Measurements from ENCODE around the gene BCOR.
A peak's percentile ranks its signal among the peaks of the same experiment; 100 is the strongest.

BCOR gene

GRCh38 chrX:40097504-40098263, at the start of gene BCOR:
TSS of gene BCOR (minus strand) at chrX:40097958. CDS start at chrX:40077929, 20,029 bp downstream.
- Histone ChIP-seq H4K20me1 (peaks cover 82% of the 10 kb centered on the region), H3K27me3 (peaks cover 43% of the 10 kb centered on the region), H3K9me3 (peaks cover 55% of the 10 kb centered on the region), H3K36me3 (peaks cover 11% of the 10 kb centered on the region; the same call in 1 of the 2 replicates), H3K4me2 (peak within 1 kb of the TSS; percentile 93), H3K4me3 (peak within 1 kb of the TSS; percentile 72), H3K4me1 (peaks cover 63% of the 10 kb centered on the region), H3K9ac (peak within 1 kb of the TSS; percentile 80), H3K27ac (peak within 1 kb of the TSS; percentile 85)
- TF ChIP-seq Cebpa-rat (IDR thresholded peaks at IDR 0.05) = no peak

GRCh38 chrX:40147126-40147952, 49.6 kb upstream of the BCOR start:
- peaks cover 36% of the 10 kb centered on the region for H3K9me3 ChIP-seq
- peak overlapping the region; percentile 85 for H3K4me2 ChIP-seq
- peaks cover 8% of the 10 kb centered on the region; the same call in 1 of the 2 replicates for H4K20me1 ChIP-seq
- H3K27me3 ChIP-seq = no peaks in the 10 kb centered on the region
- H3K36me3 ChIP-seq = no peaks in the 10 kb centered on the region
- H3K27ac ChIP-seq = peak overlapping the region; percentile 95
- peak overlapping the region; percentile 82 for H3K4me3 ChIP-seq
- H3K4me1 ChIP-seq = peaks cover 80% of the 10 kb centered on the region
- H3K9ac ChIP-seq = peak overlapping the region; percentile 95
- TF ChIP-seq Cebpa-rat (IDR thresholded peaks at IDR 0.05) = no peak

GRCh38 chrX:40146262-40147125, 48.7 kb upstream of the BCOR start:
- Histone ChIP-seq H3K27me3 (no peaks in the 10 kb centered on the region), H3K27ac (peak overlapping the region; percentile 95), H3K36me3 (no peaks in the 10 kb centered on the region), H3K9ac (peak overlapping the region; percentile 95), H3K9me3 (peaks cover 30% of the 10 kb centered on the region), H3K4me1 (peaks cover 80% of the 10 kb centered on the region), H3K4me2 (peak overlapping the region; percentile 85), H4K20me1 (peaks cover 17% of the 10 kb centered on the region; the same call in 1 of the 2 replicates), H3K4me3 (peak overlapping the region; percentile 82)
- TF ChIP-seq Cebpa-rat (IDR thresholded peaks at IDR 0.05) = no peak

GRCh38 chrX:40145923-40146261, 48.1 kb upstream of the BCOR start:
- Histone ChIP-seq H3K27me3 (no peaks in the 10 kb centered on the region), H3K9me3 (peaks cover 30% of the 10 kb centered on the region), H3K4me1 (peaks cover 80% of the 10 kb centered on the region), H3K27ac (peak overlapping the region; percentile 95), H3K9ac (peak overlapping the region; percentile 95), H3K36me3 (no peaks in the 10 kb centered on the region), H3K4me2 (peak overlapping the region; percentile 85), H3K4me3 (peak overlapping the region; percentile 82), H4K20me1 (peaks cover 23% of the 10 kb centered on the region)
- no peak for TF ChIP-seq Cebpa-rat (IDR thresholded peaks at IDR 0.05)

- H3K4me3 ChIP-seq = peak overlapping the region; percentile 82
- peaks cover 80% of the 10 kb centered on the region for H3K4me1 ChIP-seq
- H3K36me3 ChIP-seq = no peaks in the 10 kb centered on the region
- peak overlapping the region; percentile 95 for H3K9ac ChIP-seq
- peaks cover 30% of the 10 kb centered on the region for H3K9me3 ChIP-seq
- H3K4me2 ChIP-seq = peak overlapping the region; percentile 85
- H3K27ac ChIP-seq = peak overlapping the region; percentile 95
- TF ChIP-seq Cebpa-rat (IDR thresholded peaks at IDR 0.05) = no peak
- peaks cover 29% of the 10 kb centered on the region for H4K20me1 ChIP-seq
- H3K27me3 ChIP-seq = no peaks in the 10 kb centered on the region
Observed at GRCh38 chrX:40145001-40145922, 47.5 kb upstream of the BCOR start.

- Histone ChIP-seq H3K9me3 (peaks cover 30% of the 10 kb centered on the region), H3K4me2 (peak overlapping the region; percentile 85), H3K4me3 (peak overlapping the region; percentile 82), H3K4me1 (peaks cover 80% of the 10 kb centered on the region), H3K27ac (peak overlapping the region; percentile 95), H3K9ac (peak overlapping the region; percentile 95), H3K27me3 (no peaks in the 10 kb centered on the region), H3K36me3 (0 out of 2 replicates have a peak, but pooled peaks cover 4% of the 10 kb centered on the region), H4K20me1 (peaks cover 36% of the 10 kb centered on the region)
- no peak for TF ChIP-seq Cebpa-rat (IDR thresholded peaks at IDR 0.05)
Observed at GRCh38 chrX:40144576-40144975, 46.8 kb upstream of the BCOR start.

GRCh38 chrX:40143987-40144386, 46.2 kb upstream of the BCOR start:
- Histone ChIP-seq H3K27me3 (no peaks in the 10 kb centered on the region), H4K20me1 (peaks cover 37% of the 10 kb centered on the region), H3K4me3 (peak overlapping the region; percentile 82), H3K9me3 (peaks cover 30% of the 10 kb centered on the region), H3K36me3 (0 out of 2 replicates have a peak, but pooled peaks cover 4% of the 10 kb centered on the region), H3K27ac (peak overlapping the region; percentile 95), H3K9ac (peak overlapping the region; percentile 95), H3K4me2 (peak overlapping the region; percentile 85), H3K4me1 (peaks cover 75% of the 10 kb centered on the region)
- TF ChIP-seq Cebpa-rat (IDR thresholded peaks at IDR 0.05) = peak; percentile 84

GRCh38 chrX:40143001-40143400, 45.2 kb upstream of the BCOR start:
- Histone ChIP-seq H3K4me1 (peaks cover 72% of the 10 kb centered on the region), H3K36me3 (0 out of 2 replicates have a peak, but pooled peaks cover 4% of the 10 kb centered on the region), H3K27me3 (no peaks in the 10 kb centered on the region), H3K9ac (0 out of 2 replicates have a peak overlapping the region, but pooled peaks have one; percentile 50), H3K4me2 (peak overlapping the region; percentile 85), H3K4me3 (no peak overlapping the region), H3K27ac (peak overlapping the region; percentile 57), H3K9me3 (peaks cover 30% of the 10 kb centered on the region), H4K20me1 (peaks cover 47% of the 10 kb centered on the region)
- no peak for TF ChIP-seq Cebpa-rat (IDR thresholded peaks at IDR 0.05)
